Cerebellar cortex (tissue), 1 donor: Measurements from ENCODE around the gene SLX9.
A peak's percentile ranks its signal among the peaks of the same experiment; 100 is the strongest.
"Not testable (repeated sequence)": the region's sequence is repeated elsewhere in the genome, so short reads cannot be mapped to it uniquely, and the experiment has no call there.

Experiments
- DNase-seq: peaks from one replicate; pipeline ENCODE4 v3.0.0-alpha.2; 2015; ENCODE audit warnings: low spot score

Gene SLX9

GRCh38 chr21:44960141-44961092 lies 20.6 kb downstream of the SLX9 start:
- DNase-seq, result no peak

- no peak for DNase-seq
Measured at GRCh38 chr21:44962403-44962966, 22.7 kb downstream of the SLX9 start.

- DNase-seq, result no peak
Measured at GRCh38 chr21:44964381-44964780, 24.6 kb downstream of the SLX9 start.

GRCh38 chr21:44965251-44966022 lies 25.6 kb downstream of the SLX9 start:
- no peak for DNase-seq

GRCh38 chr21:44966135-44967081 lies 26.6 kb downstream of the SLX9 start:
- peak; percentile 45 for DNase-seq

- no peak for DNase-seq
Measured at GRCh38 chr21:44967082-44968047, 27.5 kb downstream of the SLX9 start.

- DNase-seq, result no peak
Measured at GRCh38 chr21:44969066-44969670, 29.3 kb downstream of the SLX9 start.

GRCh38 chr21:44969931-44970755 lies 30.3 kb downstream of the SLX9 start:
- DNase-seq, result no peak

- DNase-seq, result no peak
Measured at GRCh38 chr21:44970766-44971671, 31.2 kb downstream of the SLX9 start.

- DNase-seq, result no peak
Measured at GRCh38 chr21:44971672-44971995, 31.8 kb downstream of the SLX9 start.

GRCh38 chr21:44972301-44972814 lies 32.5 kb downstream of the SLX9 start:
- DNase-seq, result no peak

- no peak for DNase-seq
Measured at GRCh38 chr21:44972821-44973220, 33.0 kb downstream of the SLX9 start.

- DNase-seq, result no peak
Measured at GRCh38 chr21:44973598-44973997, 33.8 kb downstream of the SLX9 start.

- no peak for DNase-seq
Measured at GRCh38 chr21:44974676-44975075, 34.8 kb downstream of the SLX9 start.

GRCh38 chr21:44975720-44976555 lies 36.1 kb downstream of the SLX9 start:
- DNase-seq, result no peak

- not testable (repeated sequence) for DNase-seq
Measured at GRCh38 chr21:44976556-44977393, 36.9 kb downstream of the SLX9 start.
